HG03354 (cell line): Measurements from ENCODE around the gene CTNNA1.

ENCODE experiments used
- ATAC-seq: cut with Tn5 transposase; IDR thresholded peaks from one replicate; pipeline ENCODE4 v1.9.1; 2021; ENCODE audit warnings: mild to moderate bottlenecking; ENCODE audit not compliant: unreplicated experiment, poor library complexity, severe bottlenecking

The CTNNA1 gene

DNA sequence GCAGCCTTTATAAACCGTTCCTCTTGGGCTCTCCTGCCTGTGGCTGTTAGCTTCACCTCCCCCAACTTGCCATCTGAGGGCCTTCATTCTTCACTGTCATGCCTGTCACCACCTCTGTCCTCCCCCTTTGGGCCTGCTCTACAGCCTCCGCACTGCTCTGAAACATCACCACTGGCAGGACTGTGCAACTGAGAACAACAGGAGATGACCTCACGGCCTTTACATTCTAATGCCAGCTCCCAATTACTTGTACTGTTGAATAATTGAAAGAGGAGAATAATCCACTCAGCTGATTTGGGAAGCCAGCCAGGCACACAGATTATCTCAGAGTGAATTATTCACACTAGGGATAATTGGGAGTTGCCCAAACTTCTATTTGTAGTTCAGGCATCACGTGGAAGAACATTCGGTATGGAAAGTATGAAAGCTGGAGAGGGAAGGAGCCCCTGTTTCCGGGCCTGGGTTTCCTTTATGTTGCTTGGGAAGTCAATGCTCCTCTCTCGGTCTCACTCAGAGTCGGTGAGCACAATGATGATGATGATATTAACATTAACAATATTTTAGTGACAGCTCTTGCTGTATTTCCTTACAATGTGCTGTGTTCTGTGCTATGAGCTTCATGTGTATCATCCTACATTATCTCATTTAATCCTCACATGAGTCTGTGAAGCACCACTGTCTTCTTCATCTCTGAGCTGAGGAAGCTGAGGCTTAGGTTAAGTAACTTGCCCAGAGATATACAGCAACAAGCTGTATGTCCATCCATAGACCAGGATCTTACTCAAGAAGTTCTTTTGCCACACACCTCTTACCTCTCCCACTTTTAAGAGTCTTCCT lies 221.2 kb downstream of the CTNNA1 start:
- no peak for ATAC-seq

DNA sequence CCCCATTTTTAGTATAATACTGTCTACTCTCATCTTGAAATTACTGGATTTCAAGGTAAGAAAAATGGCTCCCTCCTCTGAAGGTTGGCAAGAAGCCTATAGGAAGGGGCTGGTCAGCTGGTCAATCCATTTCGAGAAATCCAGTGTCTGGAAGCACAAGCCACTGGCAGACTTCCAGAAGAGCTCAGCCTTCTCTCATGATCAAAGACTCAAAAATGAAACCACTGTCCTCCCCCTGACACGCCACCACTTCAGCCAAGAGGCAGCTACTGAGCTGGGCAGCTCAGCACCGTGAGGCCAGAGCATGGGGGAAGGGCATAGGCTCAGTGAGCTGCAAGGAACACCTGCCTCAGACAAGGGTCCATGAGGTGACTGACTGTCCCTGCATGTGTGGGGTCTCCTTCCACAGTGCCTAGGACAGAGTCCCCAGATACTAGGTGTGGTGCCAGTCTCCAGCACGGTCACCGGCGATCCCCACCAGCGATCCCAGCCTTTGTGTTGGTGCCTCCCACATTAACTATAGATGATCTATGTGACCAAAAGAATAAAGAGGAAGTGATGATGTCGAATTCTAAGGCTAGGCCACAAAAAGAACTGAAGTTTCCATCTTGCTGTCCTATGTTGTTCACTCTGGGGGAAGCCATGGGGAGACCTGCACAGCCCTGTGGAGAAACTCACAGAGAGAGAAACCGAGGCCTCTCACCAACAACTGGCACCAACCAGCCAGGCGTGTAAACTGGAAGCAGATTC lies 222.0 kb downstream of the CTNNA1 start:
- no peak for ATAC-seq

DNA sequence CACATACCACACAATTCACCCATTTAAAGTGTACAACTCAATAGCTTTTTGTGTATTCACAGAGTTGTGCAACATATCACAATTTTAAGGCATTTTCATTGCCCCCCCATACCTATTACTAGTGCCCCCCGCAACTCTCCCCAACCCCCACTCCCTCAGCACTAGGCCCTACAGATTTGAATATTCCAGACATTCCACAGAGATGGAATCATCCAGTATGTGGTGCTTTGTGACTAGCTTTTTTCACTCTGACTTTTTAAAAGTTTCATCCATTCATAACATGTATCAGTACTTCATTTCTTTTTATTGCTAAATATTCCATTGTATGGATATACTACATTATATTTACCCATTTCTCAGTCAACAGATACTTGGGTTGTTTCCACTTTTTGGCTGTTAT lies 224.9 kb downstream of the CTNNA1 start:
- no peak for ATAC-seq

DNA sequence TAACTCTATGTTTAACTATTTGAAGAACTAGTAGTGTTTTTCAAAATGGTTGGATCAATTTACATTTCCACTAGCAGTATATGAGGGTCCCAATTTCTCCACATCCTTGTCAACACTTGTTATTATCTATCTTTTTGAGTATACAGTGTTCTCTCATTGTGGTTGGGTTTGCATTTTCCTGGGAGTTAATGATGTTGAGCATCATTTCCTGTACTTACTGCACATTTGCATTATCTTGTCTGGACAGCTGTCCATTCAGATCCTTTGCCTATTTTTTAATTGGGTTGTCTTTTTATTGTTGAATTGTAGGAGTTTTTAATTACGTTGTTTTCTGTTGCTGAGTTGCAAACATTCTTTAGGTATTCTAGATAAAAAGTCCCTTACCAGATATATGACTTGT lies 225.4 kb downstream of the CTNNA1 start:
- ATAC-seq, result no peak

DNA sequence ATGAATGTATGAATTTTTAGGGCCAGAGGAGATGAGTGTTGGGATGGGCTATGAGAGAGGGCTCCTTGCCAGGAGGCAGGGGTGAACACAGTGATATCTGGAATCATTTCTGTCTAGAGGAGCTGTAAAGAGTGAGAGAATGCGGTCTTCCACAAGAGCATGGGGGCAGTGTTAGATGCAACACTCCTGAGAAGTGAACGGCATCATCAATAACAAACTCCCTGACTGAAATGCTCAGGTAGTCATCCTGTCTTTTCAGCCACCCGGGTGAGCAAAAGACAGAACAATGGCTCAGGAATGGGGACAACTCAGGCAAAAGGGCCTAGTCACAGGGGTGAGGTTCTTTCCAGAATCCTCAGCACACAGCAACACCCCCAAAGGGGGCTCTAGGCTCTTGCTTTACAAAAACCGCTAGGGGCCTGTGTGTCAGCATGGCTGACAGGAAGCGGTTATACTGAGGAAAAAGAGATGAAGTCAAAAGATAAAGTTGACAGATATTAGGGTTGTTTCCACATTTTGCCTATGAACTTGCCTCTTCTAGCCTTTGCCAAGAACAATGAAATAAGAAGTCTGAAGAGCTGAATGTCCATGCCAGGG lies 226.6 kb downstream of the CTNNA1 start:
- no peak for ATAC-seq

DNA sequence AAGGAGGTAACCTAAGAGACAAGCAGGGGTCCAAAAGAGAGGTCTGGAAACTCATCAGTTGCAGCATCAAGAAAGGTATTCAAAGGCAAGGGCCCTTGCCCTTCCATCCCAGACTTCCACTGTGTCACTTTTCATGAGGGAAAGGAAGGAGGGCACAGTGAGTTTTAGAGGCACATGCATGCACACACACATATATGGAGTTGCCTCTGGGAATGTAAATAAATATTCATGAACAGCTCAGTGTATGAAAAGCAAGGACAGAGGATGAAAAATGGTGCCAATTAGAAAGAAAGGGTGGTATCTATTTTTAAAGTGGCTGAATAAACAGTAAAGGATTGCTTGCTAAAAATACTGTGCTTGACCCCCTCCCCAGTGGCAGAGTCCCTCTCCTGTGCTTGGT lies 227.2 kb downstream of the CTNNA1 start:
- ATAC-seq, result no peak

DNA sequence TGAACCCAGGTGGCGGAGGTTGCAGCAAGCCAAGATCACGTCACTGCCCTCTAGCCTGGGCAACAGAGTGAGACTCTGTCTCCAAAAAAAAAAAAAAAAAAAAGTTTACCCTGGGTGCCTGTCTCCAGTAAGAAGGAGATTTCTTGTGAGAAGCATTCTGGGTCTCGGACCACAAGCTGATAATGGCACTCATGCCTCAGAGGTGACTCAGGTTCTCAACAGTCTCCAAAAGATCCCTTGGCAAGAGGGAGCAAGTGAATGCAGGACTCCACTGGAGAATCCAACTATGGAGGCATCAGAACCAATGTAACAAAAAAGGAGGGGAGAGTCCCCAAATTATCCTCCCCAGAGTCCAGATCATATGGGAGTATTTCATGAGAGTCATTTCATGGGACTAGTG lies 227.9 kb downstream of the CTNNA1 start:
- ATAC-seq, result no peak

DNA sequence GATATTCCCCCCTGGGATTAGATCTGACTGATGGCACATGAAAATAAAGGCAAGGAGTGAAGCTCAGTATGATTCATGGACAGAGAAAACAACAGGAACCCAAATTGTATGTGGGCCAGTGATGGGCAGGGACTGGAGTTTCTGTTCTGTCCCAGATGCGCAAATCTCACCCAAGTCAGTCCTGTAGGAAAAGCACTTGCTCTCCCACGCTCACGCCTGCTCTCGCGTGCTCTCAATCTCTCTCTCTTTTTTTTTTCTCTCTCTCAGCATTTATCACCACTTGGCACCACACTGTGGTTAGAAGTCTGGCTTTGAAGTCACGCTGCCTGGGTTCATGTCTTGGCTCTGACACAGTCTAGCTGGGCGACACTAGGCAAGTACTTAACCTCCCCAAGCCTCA lies 228.4 kb downstream of the CTNNA1 start:
- ATAC-seq, result no peak

DNA sequence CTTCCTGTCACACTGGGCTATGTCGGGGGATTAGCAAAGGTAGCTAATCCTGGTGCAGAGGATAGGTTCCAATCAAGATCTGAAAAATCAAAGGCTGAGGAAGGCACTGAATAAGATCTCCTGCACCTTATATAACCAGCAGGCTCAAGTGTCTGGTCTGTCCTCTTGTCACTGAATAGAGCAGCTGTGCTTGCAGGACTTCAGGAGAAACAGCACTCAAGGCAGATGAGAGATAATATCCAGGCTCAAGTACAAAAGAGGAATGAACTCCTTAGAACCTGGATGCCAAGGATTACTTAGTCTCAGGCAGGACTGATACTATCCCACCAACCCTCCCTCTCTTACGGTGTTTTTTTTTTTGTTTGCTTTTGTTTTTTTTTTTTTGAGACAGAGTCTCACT lies 230.8 kb downstream of the CTNNA1 start:
- ATAC-seq, result no peak
